Subcutaneous adipose tissue (tissue), 4 donors: ENCODE data around the gene TIAL1. TPM values are rescaled to one million over a fixed set of nuclear protein-coding genes. Genes with fewer than 3 reads are reported as not detected.

Source experiments
- total RNA-seq, 4 donors: library from RNA; depleted of rRNA; stranded (reverse); fragments of >200 nt; gene quantifications; one replicate each; pipeline ENCODE4 v1.1.0, GENCODE V29; 2016
- TF ChIP-seq, protein P1 (sequence below): fragments of 450-650 bp; IDR thresholded peaks from one replicate; pipeline ENCODE4 v1.5.1; 2016; ENCODE audit warnings: low read depth, mild to moderate bottlenecking, control low read depth, antibody characterized with exemption, moderate library complexity

TIAL1 gene, protein sequence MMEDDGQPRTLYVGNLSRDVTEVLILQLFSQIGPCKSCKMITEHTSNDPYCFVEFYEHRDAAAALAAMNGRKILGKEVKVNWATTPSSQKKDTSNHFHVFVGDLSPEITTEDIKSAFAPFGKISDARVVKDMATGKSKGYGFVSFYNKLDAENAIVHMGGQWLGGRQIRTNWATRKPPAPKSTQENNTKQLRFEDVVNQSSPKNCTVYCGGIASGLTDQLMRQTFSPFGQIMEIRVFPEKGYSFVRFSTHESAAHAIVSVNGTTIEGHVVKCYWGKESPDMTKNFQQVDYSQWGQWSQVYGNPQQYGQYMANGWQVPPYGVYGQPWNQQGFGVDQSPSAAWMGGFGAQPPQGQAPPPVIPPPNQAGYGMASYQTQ
- total RNA-seq: 100 to 1,000 TPM in 2 of 4 donors, 10 to 100 TPM in 2; 76.9 to 138 (median 91.2) TPM

DNA sequence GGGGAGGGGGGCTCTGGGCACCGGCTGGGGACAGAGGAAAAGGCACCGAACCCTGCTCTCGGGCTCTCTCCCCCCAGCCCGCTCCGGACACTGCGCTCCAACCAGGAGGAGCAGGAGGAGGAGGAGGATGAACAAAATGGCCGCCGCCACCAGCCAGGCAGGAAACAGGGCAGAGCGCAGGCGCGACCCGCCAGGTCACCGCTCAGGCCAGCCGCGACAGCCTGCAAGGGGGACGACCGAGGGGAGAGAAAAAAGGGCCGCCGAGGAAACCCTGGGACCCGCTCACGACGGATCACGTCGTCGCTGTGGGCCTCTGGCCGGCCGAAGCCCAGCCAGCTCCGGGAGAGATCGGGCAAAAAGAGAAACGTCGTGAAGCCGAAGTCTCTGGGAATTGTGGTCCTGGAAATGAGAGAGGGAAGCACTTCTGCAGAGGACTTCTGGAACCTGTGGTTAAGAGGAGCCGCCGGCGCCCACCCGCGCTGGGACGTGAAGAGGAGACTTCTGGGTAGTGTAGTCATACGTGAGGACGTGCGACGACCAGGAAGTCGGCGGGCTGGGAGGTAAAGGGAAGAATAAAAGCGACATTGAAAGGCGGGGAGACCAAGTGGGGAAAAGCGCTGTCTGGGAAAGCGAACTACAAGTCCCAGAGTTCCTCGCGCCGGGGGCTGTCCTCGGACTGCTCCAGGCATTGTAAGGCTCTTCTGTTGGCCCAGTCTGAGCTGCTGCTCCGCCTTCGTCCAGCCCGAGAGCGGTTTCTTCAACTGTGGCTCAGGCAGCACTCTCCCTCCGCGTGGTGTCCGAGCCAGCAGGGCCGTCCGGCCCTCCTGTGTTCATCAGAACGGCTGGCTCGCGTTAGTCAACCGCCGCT lies at the start of gene TIAL1:
TIAL1 (minus strand) TSS at position 428 of the 868 bp plus-strand sequence. CDS start 499 bp downstream, outside the sequence.
- TF ChIP-seq, protein P1, sequence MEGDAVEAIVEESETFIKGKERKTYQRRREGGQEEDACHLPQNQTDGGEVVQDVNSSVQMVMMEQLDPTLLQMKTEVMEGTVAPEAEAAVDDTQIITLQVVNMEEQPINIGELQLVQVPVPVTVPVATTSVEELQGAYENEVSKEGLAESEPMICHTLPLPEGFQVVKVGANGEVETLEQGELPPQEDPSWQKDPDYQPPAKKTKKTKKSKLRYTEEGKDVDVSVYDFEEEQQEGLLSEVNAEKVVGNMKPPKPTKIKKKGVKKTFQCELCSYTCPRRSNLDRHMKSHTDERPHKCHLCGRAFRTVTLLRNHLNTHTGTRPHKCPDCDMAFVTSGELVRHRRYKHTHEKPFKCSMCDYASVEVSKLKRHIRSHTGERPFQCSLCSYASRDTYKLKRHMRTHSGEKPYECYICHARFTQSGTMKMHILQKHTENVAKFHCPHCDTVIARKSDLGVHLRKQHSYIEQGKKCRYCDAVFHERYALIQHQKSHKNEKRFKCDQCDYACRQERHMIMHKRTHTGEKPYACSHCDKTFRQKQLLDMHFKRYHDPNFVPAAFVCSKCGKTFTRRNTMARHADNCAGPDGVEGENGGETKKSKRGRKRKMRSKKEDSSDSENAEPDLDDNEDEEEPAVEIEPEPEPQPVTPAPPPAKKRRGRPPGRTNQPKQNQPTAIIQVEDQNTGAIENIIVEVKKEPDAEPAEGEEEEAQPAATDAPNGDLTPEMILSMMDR: no peak

DNA sequence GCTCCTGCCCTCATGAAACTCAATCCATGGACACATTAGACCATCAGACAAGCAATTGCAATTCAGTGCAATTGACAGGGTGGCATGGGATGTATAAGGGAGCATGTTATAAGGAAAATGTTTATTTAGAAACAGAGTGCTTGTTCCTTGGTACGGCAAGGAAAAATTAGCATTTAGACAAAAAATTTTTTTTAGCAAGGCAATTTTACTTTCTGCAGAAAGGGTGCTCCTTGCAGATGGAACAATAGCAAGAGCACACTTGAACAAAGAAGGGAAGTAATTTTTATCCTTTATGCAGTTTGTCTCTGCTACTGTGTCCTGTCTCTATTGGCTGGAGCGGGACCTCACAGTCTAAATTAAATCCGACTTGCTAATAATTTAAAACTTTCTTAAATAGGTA lies 48.2 kb upstream of the TIAL1 start:
- TF ChIP-seq, protein P1: no peak

DNA sequence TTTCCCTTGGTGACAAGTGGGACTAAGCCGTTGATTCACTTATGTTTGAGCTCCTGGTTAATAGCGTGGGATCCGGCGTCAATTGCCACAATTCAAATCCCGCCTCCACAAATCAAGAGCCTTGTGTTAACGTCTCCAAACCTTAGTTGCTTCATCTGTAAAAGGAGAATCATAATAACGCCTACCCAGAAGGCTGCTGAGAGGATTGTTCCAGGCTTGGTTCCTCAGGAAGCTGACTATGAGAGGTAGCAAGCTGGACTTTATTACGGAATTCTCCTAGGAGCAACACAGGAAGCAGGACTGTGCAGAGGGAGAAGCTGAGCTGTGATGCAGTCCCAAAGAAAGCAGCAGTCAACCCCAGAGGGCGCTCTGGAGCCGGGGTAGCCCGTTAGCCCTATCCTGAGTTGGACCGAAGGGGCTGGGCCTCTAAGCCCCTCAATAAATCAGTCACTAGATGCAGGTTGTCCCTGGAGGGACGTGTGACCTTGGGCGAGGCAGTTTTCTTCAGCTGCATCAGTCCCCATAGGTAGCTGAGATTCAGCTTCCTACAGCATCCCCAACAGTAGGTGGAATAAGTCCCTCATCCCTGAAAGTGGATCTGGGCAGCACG lies 47.5 kb upstream of the TIAL1 start:
- TF ChIP-seq, protein P1: no peak

- TF ChIP-seq, protein P1: no peak
These were observed 46.8 kb upstream of the TIAL1 start for GRCh38 chr10:119643306-119644204.

GRCh38 chr10:119642556-119643111 lies 45.9 kb upstream of the TIAL1 start:
- TF ChIP-seq, protein P1: no peak

- TF ChIP-seq, protein P1: no peak
These were observed 44.2 kb upstream of the TIAL1 start for GRCh38 chr10:119640875-119641526.
